Aorta (tissue), 5 donors: ENCODE data around the gene NFYC. TPM values are rescaled to one million over a fixed set of nuclear protein-coding genes. Genes with fewer than 3 reads are reported as not detected.
A peak's percentile ranks its signal among the peaks of the same experiment; 100 is the strongest.

Source experiments
- ATAC-seq: fragments of 200-7000 bp; cut with Tn5 transposase; one replicate; pipeline ENCODE4 v1.9.1; 2022; ENCODE audit warnings: moderate library complexity; ENCODE audit not compliant: low FRiP score
- DNase-seq, 2 donors: peaks; one replicate each; pipeline ENCODE4 v3.0.0-alpha.2; 2020
- H3K27ac ChIP-seq, 2 donors: one replicate each; pipeline ENCODE4 v1.5.1; 2013; ENCODE audit warnings: low read length in 2 of 2, mild to moderate bottlenecking in 2 of 2, moderate library complexity in 2 of 2, control low read depth in 1 of 2, inconsistent platforms in 1 of 2, low read depth in 1 of 2
- H3K27me3 ChIP-seq, 2 donors: one replicate each; pipeline ENCODE4 v1.6.1; 2013; ENCODE audit warnings: control low read depth in 1 of 2, low read length in 1 of 2, mild to moderate bottlenecking in 1 of 2, moderate library complexity in 1 of 2; ENCODE audit not compliant: insufficient read depth in 2 of 2, control insufficient read depth in 1 of 2
- H3K36me3 ChIP-seq, 2 donors: one replicate each; pipeline ENCODE4 v1.6.1; 2013; ENCODE audit warnings: control low read depth in 1 of 2, low read length in 1 of 2, mild to moderate bottlenecking in 1 of 2; ENCODE audit not compliant: insufficient read depth in 2 of 2, control insufficient read depth in 1 of 2
- H3K4me1 ChIP-seq, 2 donors: one replicate each; pipeline ENCODE4 v1.6.1; 2013; ENCODE audit warnings: low read length in 2 of 2, control low read depth in 1 of 2, mild to moderate bottlenecking in 1 of 2, moderate library complexity in 1 of 2; ENCODE audit not compliant: insufficient read depth in 2 of 2, control insufficient read depth in 1 of 2
- H3K4me3 ChIP-seq, 2 donors: one replicate each; pipeline ENCODE4 v1.5.1; 2013; ENCODE audit warnings: low read length in 2 of 2, control low read depth in 1 of 2, mild to moderate bottlenecking in 1 of 2
- H3K9me3 ChIP-seq: one replicate; pipeline ENCODE4 v1.6.1; 2013; ENCODE audit warnings: mild to moderate bottlenecking, low read length; ENCODE audit not compliant: control insufficient read depth
- WGBS, 2 donors: extraction: QIAGEN DNeasy Blood & Tissue Kit; methylation state at CpG; one replicate each; pipeline ENCODE4 v1.1.7; 2013; 5-methylcytosine and 5-hydroxymethylcytosine counted together
- intact Hi-C, 2 donors: fragments of 100-400 bp; cut with DNase I; formaldehyde crosslinking; loops; one replicate each; pipeline versions ENCODE4 v1.14.2 to v1.15.0; 2022
- polyA plus RNA-seq, 2 donors: library from polyadenylated mRNA; stranded (reverse); fragments of 200-250 nt; gene quantifications; one replicate each; pipeline ENCODE4 v1.2.3, GENCODE V29; 2013
- total RNA-seq, 2 donors: library from RNA; stranded (reverse); fragmentation: NEBNext Ultra II Directional; extraction: Animal tissue kit (Norgen Biotek cat#: 25700); gene quantifications; one replicate each; pipeline ENCODE4 v1.2.1, GENCODE V29; 2021
- donor health status: healthy with polysubstance abuse.
- donor health status: Bipolar disorder and iron deficiency.
- donor health status: DM: no; HTN: no; CAD: no.
- donor health status: DM: no; HTN: no; CAD: no.
- donor health status: DM: yes; HTN: yes; CAD: no.

Gene NFYC
- total and polyA plus RNA-seq, 4 donors, result 21.3 to 56.4 (median 37.6) TPM

DNA sequence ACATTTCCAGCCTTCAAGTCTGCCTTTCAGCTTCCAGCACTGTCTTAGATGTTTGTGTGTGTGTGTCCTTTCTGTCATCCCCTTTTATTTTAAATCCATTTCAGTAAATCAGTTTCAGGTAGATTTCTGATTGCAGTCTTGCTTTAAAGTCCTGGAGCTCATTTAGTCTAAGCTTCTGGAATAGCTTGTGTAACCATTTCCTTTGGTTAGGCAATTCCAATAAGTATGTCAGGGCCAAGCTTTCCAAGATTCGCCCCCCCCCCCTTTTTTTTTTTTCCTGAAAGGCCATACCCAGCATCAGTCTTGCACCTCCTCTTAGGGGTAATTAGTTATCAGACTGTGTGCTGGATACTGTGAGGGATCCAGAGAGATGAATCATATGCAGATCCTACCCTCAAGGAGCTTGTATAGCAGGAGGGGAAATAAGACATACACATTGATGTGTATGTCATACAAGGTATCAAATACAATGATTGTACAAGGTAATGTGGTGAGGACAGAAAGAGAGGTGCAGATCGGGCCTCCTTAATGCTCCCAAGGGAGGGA is 41.3 kb downstream of the NFYC start:
- 85 to 88% methylated on average over 2 of the region's 2 CpGs for WGBS, 2 donors
- Histone ChIP-seq H3K27ac (no peak overlapping the region), H3K4me3 (no peak overlapping the region), H3K36me3 (no peaks in the 10 kb centered on the region), H3K4me1 (peaks cover 0 to 1% of the 10 kb centered on the region in 2 donors), H3K9me3 (no peaks in the 10 kb centered on the region), H3K27me3 (no peaks in the 10 kb centered on the region)
- ATAC-seq (no peak), DNase-seq (no peak)
- intact Hi-C loops, result no loop called here

DNA sequence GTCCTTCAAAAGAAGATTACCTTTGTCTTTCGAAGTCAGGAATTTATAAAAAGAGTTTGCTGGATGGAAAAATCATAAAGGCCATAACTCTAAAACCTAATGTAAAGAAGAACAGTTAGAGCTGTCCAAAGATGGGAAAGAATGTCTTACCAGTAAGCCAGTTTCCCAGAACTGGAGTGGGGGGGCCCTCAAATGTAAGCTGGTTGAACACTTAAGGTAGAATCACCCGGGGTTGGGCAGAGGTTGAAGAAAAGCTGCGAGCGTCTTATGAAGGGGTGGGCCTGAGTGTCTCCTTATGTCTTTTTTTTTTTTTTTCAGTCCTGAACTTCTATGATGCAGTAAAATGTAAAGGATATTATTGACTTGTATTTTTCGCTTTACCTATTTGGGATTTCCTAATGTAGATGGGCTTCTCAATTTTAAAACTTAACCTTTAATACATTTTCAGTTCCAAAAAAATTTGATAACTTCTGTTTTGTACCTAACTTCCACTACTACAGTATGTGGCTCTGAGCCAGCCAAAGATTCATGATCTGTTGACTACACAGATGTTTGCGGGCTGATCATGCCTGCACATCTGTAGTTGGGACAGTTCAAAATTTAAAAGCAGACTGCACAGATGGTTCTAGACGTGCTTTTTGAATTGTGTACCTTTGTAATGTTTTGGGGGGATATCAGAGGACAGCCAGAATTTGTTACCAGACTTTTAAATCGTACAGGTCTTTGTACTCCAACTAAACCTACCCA is 43.6 kb downstream of the NFYC start:
- Histone ChIP-seq H3K27ac (no peak overlapping the region), H3K27me3 (no peaks in the 10 kb centered on the region), H3K9me3 (no peaks in the 10 kb centered on the region), H3K36me3 (no peaks in the 10 kb centered on the region), H3K4me1 (peaks cover 0 to 1% of the 10 kb centered on the region in 2 donors), H3K4me3 (no peak overlapping the region)
- DNase-seq (no peak), ATAC-seq (no peak)
- intact Hi-C loops, result no loop called here
- 95 to 96% methylated on average over 8 of the region's 8 CpGs for WGBS, 2 donors

DNA sequence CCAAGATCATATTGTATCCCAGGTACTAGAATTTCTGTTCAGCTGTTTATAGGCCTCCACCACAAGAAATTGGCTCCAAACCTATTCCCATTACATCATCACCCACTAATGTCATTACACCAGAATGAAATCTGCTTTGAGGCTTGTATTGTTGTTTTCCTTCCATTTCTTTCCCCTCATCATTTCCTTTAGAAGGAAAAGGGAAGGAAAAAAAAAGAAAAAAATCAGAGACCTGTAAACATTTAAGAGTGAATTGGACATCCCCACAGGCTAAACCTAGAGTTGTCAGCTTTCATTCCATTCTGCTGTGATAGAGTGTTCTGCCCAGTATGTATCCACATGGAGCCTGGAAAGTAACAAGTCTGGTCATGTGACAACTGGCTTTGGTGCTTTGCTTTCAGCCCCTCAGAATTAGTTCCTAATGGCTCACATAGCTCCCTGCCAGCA is 44.6 kb downstream of the NFYC start:
- Histone ChIP-seq H3K27me3 (no peaks in the 10 kb centered on the region), H3K4me1 (peaks cover 0 to 1% of the 10 kb centered on the region in 2 donors), H3K4me3 (no peak overlapping the region), H3K27ac (peak overlapping the region in 1 of 2 donors; percentile 25), H3K9me3 (no peaks in the 10 kb centered on the region), H3K36me3 (no peaks in the 10 kb centered on the region)
- DNase-seq, result no peak
- ATAC-seq, result no peak
- intact Hi-C loops, result no loop called here

DNA sequence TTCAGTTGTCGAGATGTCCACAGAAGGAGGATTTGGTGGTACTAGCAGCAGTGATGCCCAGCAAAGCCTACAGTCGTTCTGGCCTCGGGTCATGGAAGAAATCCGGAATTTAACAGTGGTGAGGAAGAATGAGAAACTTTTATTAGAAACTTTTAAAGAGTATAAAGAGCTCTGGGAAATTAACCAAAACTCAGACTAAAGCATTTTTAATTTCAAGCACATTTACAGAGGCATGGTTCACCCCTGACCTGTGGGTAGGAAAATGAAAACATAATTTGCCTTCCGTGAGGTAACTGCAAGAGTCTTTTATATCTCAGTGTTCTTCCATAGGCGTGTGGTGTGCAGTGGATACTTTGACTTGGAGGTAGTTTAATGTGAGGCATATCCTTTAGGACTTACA is 47.3 kb downstream of the NFYC start:
- H3K4me3 ChIP-seq, result no peak overlapping the region
- H3K27me3 ChIP-seq, result no peaks in the 10 kb centered on the region
- no peaks in the 10 kb centered on the region for H3K36me3 ChIP-seq
- no peak for DNase-seq
- no peaks in the 10 kb centered on the region for H3K9me3 ChIP-seq
- intact Hi-C loops, result no loop called here
- no peaks in the 10 kb centered on the region for H3K4me1 ChIP-seq
- ATAC-seq, result no peak
- H3K27ac ChIP-seq, result no peak overlapping the region
- 67 to 71% methylated on average over 6 of the region's 6 CpGs for WGBS, 2 donors

DNA sequence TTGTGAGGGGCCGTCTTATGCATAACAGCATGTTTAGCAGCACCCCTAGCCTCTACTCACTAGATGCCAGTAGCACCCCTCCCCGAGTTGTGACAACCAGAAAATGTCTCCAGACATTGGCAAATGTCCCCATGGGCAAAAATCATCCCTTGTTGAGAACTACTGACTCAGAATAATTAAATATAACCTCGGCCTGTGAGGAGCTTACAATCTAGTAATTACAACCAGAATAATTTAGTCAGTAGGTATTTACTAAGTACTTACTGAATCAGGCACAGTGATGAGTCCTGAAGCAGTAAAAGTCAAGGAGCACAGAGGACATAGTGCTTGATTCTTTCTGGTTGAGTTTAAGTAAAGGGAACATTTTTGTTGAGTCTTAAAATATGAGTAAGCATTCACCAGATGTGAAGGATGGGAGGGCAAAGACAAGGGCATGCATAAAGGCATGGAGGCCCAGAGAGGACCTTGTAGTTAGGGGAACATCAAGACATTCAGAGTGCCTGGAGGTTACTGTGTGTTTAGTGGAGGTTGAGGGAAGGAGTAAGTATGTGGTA is 48.0 kb downstream of the NFYC start:
- no peaks in the 10 kb centered on the region for H3K4me1 ChIP-seq
- 85% methylated on average over 3 of the region's 3 CpGs for WGBS, 2 donors
- ATAC-seq, result peak; percentile 46
- intact Hi-C loops, result no loop called here
- H3K9me3 ChIP-seq, result no peaks in the 10 kb centered on the region
- no peaks in the 10 kb centered on the region for H3K36me3 ChIP-seq
- H3K27me3 ChIP-seq, result no peaks in the 10 kb centered on the region
- H3K4me3 ChIP-seq, result no peak overlapping the region
- peak overlapping the region in 1 of 2 donors; percentile 0 for H3K27ac ChIP-seq
- DNase-seq, result no peak

DNA sequence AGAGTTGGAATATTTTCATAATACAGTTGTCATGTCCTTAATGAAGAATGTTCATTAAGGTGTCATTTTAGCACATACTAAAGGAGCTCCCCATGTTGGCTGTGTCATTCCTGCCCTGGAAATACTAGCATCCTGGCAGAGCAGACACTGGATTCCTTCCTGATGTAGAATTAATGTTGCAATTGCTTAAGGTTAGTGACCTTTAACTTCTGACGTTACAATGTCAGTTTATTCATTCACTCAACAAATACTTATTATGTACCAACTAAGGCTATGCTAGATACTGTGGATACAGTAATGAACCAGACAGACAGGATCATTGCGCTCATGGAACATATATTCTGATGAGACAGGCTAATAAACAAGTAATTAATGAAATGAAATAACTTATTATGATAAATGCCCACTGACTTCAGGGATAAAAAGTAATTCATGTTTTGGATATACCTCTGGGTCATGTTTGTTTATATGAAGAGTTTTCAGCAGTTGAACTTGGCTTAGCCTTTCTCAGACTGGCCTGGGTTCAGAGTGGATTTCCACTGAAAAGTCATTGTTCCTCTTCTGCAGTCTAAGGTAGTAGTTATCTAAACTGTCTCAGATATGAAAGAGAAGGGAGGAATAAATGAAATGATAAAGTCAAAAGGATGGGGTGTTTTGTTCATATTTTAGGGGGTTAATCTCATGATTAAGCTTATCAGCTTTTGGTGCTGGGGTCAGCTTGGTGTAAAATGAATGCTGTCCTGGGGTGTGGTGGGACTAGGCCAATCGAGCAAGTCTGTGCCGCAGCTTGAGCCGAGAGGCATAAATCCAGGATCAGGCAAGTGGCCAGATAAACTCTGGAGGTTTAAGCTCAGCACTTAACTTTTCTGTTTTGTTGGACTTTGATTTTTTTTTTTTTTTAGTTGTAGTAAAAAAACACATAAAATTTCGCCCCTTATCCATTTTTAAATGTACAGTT is 48.8 kb downstream of the NFYC start:
- H3K9me3 ChIP-seq, result no peaks in the 10 kb centered on the region
- DNase-seq (no peak), ATAC-seq (peak; percentile 39)
- no peak overlapping the region for H3K4me3 ChIP-seq
- no peaks in the 10 kb centered on the region for H3K4me1 ChIP-seq
- H3K36me3 ChIP-seq, result no peaks in the 10 kb centered on the region
- no peaks in the 10 kb centered on the region for H3K27me3 ChIP-seq
- peak overlapping the region; percentile 0 to 32 for H3K27ac ChIP-seq
- intact Hi-C loops, result no loop called here
- 17 to 25% methylated on average over 6 of the region's 6 CpGs for WGBS, 2 donors

DNA sequence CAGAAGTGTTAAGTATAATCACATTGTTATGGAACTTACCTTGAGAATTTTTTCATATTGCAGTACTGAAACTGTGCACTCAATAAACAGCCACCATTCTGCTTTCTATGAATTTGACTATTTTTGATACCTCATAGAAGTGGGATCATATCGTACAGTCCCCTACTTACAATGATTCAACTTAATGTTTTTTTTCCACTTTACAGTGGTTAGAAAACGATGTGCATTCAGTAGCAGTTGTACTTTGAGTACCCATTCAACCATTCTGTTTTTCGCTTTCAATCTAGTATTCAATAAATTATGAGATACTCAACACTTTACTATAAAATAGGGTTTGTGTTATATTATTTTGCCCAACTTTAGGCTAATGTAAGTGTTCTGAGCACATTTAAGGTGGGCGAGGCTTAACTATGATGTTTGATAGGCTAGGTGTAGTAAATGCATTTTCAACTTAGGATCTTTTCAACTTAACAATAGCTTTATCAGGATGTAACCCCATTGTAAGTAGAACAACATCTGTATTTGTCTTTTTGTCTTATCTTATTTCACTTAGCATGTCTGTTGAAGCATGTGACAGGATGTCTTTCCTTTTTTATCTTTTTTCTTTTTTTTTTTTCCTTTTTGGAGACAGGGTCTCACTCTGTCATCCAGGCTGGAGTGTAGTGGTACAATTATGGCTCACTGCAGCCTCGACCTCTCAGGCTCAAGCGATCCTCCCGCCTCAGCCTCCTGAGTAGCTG is 49.7 kb downstream of the NFYC start:
- Histone ChIP-seq H3K27me3 (no peaks in the 10 kb centered on the region), H3K36me3 (no peaks in the 10 kb centered on the region), H3K4me3 (no peak overlapping the region), H3K4me1 (no peaks in the 10 kb centered on the region), H3K27ac (no peak overlapping the region), H3K9me3 (no peaks in the 10 kb centered on the region)
- no peak for ATAC-seq
- WGBS, 2 donors, result 82 to 83% methylated on average over 7 of the region's 7 CpGs
- DNase-seq, result no peak
- intact Hi-C loops, result no loop called here

DNA sequence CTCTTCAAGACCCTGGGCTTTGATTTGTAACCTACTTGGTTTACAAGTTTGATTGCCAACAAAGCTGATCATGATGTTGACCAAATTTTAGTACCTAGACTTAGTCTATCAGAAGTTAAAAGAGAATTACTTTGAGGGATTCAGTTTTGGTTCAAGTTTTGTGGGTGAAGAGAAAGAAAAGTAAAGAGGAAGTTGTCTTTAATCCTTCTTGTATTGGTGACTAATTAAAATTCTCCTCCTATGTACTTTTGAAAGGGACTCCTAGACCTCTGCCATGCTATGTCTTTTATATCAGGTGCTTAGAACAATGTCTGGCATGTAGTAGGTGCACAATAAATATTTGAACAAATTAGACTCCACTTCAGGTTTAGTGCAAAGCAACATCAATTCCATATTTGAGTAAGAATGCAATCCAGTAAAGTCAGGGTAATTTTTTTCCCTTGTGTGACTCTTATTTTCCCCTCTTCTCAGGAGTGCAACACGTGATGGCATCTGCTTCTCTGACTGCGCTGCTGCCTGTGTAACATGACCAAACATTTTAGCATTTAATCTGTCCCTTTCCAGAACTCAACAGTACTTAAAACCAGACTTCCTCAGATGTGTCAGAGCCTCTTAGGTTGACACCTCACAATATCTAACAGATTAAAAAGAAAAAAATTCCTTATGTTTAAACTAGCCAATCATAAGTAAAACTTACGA is 51.0 kb downstream of the NFYC start:
- WGBS, 2 donors, result 65 to 72% methylated on average over 3 of the region's 3 CpGs
- no peaks in the 10 kb centered on the region for H3K9me3 ChIP-seq
- intact Hi-C loops, result no loop called here
- ATAC-seq (no peak), DNase-seq (no peak)
- no peak overlapping the region for H3K27ac ChIP-seq
- H3K4me3 ChIP-seq, result no peak overlapping the region
- H3K27me3 ChIP-seq, result no peaks in the 10 kb centered on the region
- no peaks in the 10 kb centered on the region for H3K36me3 ChIP-seq
- no peaks in the 10 kb centered on the region for H3K4me1 ChIP-seq
